Transverse colon (tissue), 4 donors: ENCODE data around the gene ACSM3.

Experiments used
- POLR2A ChIP-seq: fragments of 450-650 bp; IDR thresholded peaks from one replicate; pipeline ENCODE4 v1.6.1; 2016; ENCODE audit warnings: antibody characterized with exemption, mild to moderate bottlenecking, moderate library complexity
- POLR2AphosphoS5 ChIP-seq, 3 donors: sonication (generic); formaldehyde crosslinking; IDR thresholded peaks; one replicate each; pipeline ENCODE4 v1.6.1; 2016; ENCODE audit warnings: antibody characterized with exemption in 3 of 3
- TF ChIP-seq, protein P1 (sequence below), 5 experiments: fragments of 200-600 bp in 3 of 5; fragments of 450-650 bp in 2 of 5; sonication (generic) in 3 of 5; IDR thresholded peaks; 1 replicate in 2 of 5; 2 replicates in 3 of 5; pipeline ENCODE4 v1.5.1; 2016 to 2017; ENCODE audit warnings: antibody characterized with exemption in 5 of 5, inconsistent platforms in 3 of 5, mild to moderate bottlenecking in 2 of 5, moderate library complexity in 1 of 5

DNA sequence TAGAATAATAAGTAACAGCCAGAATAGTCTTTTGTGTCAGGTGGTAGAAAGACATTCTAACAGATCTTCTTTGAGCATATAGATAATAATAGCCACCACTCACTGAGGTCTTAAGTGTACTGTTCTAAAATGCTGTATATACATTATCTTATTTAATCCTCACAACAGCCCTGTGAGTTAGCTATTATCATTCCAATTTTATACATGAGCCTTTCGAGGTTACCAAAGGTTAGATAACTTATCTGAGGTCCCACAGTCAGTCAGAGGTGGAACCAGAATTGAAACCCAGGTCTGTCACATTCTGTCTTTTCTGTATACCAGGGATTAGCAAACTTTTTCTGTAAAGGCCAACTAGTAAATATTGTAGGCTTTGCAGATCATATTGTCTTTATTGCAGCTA, 65.7 kb downstream of the ACSM3 start:
- TF ChIP-seq, protein P1, sequence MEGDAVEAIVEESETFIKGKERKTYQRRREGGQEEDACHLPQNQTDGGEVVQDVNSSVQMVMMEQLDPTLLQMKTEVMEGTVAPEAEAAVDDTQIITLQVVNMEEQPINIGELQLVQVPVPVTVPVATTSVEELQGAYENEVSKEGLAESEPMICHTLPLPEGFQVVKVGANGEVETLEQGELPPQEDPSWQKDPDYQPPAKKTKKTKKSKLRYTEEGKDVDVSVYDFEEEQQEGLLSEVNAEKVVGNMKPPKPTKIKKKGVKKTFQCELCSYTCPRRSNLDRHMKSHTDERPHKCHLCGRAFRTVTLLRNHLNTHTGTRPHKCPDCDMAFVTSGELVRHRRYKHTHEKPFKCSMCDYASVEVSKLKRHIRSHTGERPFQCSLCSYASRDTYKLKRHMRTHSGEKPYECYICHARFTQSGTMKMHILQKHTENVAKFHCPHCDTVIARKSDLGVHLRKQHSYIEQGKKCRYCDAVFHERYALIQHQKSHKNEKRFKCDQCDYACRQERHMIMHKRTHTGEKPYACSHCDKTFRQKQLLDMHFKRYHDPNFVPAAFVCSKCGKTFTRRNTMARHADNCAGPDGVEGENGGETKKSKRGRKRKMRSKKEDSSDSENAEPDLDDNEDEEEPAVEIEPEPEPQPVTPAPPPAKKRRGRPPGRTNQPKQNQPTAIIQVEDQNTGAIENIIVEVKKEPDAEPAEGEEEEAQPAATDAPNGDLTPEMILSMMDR (IDR thresholded peaks at IDR 0.05) = no peak
- TF ChIP-seq POLR2A (no peak), POLR2AphosphoS5 (IDR thresholded peaks at IDR 0.05) (no peak)
